ENCODE results near the gene ERC2.

ERC2 gene

DNA sequence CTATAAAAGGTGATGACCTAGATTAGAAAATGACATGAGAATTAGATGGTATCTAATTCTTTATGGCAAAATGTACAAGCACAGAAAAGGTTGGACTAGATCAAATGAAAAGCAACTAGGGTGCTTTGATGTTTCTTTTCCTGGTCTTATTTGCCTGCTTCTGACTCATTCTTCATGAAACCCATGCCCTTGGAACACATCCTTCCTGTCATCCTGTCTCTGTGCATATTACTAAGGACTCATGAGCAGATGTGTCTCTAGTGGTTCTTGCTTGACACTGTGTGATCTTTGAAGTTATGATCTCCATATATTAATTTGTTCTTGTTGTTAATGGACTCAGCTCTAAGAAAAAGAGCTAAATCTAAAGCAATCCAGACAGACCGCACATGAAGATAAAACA, 314.0 kb downstream of the ERC2 start (continued):
- TF ChIP-seq PRDM2 (tag by site-specific recombination; IDR thresholded peaks at IDR 0.05; ENCODE audit: borderline replicate concordance) = no peak
- no peak for TF ChIP-seq ZNF670 (tag by site-specific recombination; IDR thresholded peaks at IDR 0.05; ENCODE audit: low read depth)
- TF ChIP-seq ZNF501 (tag by site-specific recombination; IDR thresholded peaks at IDR 0.05) = no peak
- no peak for TF ChIP-seq ZNF302 (tag by site-specific recombination; IDR thresholded peaks at IDR 0.05; ENCODE audit: low read depth)
- TF ChIP-seq ZNF350 (tag by site-specific recombination; IDR thresholded peaks at IDR 0.05) = no peak
- no peak for TF ChIP-seq ZBTB49 (tag by site-specific recombination; IDR thresholded peaks at IDR 0.05; ENCODE audit: low read depth)

DNA sequence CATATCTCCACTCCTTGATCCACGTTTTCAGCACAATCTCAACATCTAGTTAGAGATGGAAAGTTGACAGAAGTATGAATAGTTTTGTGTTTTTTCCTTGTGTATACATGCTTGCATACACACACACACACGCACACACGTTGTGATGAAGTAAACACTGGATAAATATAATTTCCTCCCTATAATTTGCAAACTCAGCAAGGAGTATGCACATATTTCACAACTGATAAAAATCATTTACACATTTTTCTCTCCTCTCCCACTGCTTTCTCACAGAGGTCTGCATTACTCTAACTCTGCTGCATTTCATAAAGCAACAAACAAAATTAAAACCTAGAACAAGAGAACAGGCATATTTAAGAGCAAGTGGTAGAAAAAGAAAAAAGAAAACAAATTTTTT, 320.9 kb downstream of the ERC2 start:
- Histone ChIP-seq H3K4me3 (ENCODE audit: low read depth, low read length) (no peak overlapping the region), H3K36me3 (ENCODE audit: control insufficient read depth in 2 of 2, insufficient read depth in 1 of 2, low read length in 2 of 2) (no peaks in the 10 kb centered on the region), H3K27ac (ENCODE audit: extremely low read depth, low read depth, low read length) (no peak overlapping the region), H3K4me1 (ENCODE audit: control insufficient read depth, insufficient read depth, low read length) (no peaks in the 10 kb centered on the region), H3K9me3 (ENCODE audit: control insufficient read depth, insufficient read depth, low read depth, low read length) (no peaks in the 10 kb centered on the region)
- ChIA-PET CTCF (no interaction called here), POLR2A (no interaction called here)
- TF ChIP-seq, protein P1, sequence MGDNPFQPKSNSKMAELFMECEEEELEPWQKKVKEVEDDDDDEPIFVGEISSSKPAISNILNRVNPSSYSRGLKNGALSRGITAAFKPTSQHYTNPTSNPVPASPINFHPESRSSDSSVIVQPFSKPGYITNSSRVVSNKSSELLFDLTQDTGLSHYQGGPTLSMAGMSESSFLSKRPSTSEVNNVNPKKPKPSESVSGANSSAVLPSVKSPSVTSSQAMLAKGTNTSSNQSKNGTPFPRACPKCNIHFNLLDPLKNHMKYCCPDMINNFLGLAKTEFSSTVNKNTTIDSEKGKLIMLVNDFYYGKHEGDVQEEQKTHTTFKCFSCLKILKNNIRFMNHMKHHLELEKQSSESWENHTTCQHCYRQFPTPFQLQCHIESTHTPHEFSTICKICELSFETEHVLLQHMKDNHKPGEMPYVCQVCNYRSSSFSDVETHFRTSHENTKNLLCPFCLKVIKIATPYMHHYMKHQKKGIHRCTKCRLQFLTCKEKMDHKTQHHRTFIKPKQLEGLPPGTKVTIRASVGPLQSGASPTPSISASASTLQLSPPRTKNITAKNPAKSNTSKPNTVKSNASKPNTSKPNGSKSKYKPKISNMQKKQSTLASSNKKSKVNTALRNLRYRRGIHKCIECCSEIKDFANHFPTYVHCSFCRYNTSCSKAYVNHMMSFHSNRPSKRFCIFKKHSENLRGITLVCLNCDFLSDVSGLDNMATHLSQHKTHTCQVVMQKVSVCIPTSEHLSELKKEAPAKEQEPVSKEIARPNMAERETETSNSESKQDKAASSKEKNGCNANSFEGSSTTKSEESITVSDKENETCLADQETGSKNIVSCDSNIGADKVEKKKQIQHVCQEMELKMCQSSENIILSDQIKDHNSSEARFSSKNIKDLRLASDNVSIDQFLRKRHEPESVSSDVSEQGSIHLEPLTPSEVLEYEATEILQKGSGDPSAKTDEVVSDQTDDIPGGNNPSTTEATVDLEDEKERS (tag by site-specific recombination; IDR thresholded peaks at IDR 0.05) = no peak
- TF ChIP-seq ZFP37 (tag by site-specific recombination; IDR thresholded peaks at IDR 0.05) = no peak
- no peak for TF ChIP-seq ZSCAN23 (tag by site-specific recombination; IDR thresholded peaks at IDR 0.05)
- no peak for TF ChIP-seq ZNF596 (tag by site-specific recombination; IDR thresholded peaks at IDR 0.05)
- TF ChIP-seq ZNF701 (tag by site-specific recombination; IDR thresholded peaks at IDR 0.05) = no peak
- no peak for TF ChIP-seq ZNF2 (tag by site-specific recombination; IDR thresholded peaks at IDR 0.05)
- no peak for TF ChIP-seq ZNF366 (tag by site-specific recombination; conservative IDR thresholded peaks at IDR 0.05)

DNA sequence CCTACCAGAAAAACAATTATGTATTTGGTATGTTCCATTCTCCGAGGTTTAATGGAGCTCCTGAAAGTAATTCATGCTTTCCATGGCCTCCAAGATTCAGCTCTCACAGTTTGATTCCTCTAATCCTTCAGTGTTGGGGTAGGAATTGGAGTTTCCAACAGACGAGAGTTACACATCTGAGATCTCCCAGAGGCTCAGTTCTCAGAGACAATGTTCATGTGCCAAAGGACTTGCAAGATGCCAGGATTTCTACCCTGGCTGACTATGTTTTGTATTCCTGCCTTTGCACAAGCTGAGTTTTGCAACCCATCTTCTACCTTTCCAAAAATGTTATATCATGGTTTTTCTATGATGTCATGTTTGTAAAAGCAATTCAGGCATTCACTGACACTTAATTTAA, 322.9 kb downstream of the ERC2 start:
- H3K27ac ChIP-seq (ENCODE audit: extremely low read depth, low read depth, low read length) = no peak overlapping the region
- no peaks in the 10 kb centered on the region for H3K9me3 ChIP-seq (ENCODE audit: control insufficient read depth, insufficient read depth, low read depth, low read length)
- POLR2A ChIA-PET = no interaction called here
- no peak overlapping the region for H3K4me3 ChIP-seq (ENCODE audit: low read depth, low read length)
- CTCF ChIA-PET = no interaction called here
- no peaks in the 10 kb centered on the region for H3K36me3 ChIP-seq (ENCODE audit: control insufficient read depth in 2 of 2, insufficient read depth in 1 of 2, low read length in 2 of 2)
- no peaks in the 10 kb centered on the region for H3K4me1 ChIP-seq (ENCODE audit: control insufficient read depth, insufficient read depth, low read length)
- TF ChIP-seq ZNF785 (tag by site-specific recombination; IDR thresholded peaks at IDR 0.05) (no peak), ZNF302 (tag by site-specific recombination; IDR thresholded peaks at IDR 0.05; ENCODE audit: low read depth) (no peak), ZNF473 (tag by site-specific recombination; IDR thresholded peaks at IDR 0.05) (no peak), CTCF (tag by site-specific recombination; IDR thresholded peaks at IDR 0.05) (no peak), ZNF426 (tag by site-specific recombination; IDR thresholded peaks at IDR 0.05) (no peak), ZNF777 (tag by site-specific recombination; IDR thresholded peaks at IDR 0.05; ENCODE audit: borderline replicate concordance) (no peak), ZNF549 (tag by site-specific recombination; IDR thresholded peaks at IDR 0.05) (no peak)
- TF ChIP-seq, protein P2, sequence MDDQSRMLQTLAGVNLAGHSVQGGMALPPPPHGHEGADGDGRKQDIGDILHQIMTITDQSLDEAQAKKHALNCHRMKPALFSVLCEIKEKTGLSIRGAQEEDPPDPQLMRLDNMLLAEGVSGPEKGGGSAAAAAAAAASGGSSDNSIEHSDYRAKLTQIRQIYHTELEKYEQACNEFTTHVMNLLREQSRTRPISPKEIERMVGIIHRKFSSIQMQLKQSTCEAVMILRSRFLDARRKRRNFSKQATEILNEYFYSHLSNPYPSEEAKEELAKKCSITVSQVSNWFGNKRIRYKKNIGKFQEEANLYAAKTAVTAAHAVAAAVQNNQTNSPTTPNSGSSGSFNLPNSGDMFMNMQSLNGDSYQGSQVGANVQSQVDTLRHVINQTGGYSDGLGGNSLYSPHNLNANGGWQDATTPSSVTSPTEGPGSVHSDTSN (CRISPR knock-in tag; IDR thresholded peaks at IDR 0.05) = no peak

All from HEK293 (cell line).